ENCODE measurements around the gene VAV1.

Gene VAV1

GRCh38 chr19:6894313-6894712 lies 121.8 kb downstream of the VAV1 start:
- no peak for DNase-seq (ENCODE audit: low read depth)

- DNase-seq (ENCODE audit: low read depth): no peak
Measured at GRCh38 chr19:6903446-6903845, 130.9 kb downstream of the VAV1 start.

- DNase-seq (ENCODE audit: low read depth): no peak
Measured at GRCh38 chr19:6906559-6907060, 134.1 kb downstream of the VAV1 start.
